ENCODE data around the gene C3orf18.

The C3orf18 gene

DNA sequence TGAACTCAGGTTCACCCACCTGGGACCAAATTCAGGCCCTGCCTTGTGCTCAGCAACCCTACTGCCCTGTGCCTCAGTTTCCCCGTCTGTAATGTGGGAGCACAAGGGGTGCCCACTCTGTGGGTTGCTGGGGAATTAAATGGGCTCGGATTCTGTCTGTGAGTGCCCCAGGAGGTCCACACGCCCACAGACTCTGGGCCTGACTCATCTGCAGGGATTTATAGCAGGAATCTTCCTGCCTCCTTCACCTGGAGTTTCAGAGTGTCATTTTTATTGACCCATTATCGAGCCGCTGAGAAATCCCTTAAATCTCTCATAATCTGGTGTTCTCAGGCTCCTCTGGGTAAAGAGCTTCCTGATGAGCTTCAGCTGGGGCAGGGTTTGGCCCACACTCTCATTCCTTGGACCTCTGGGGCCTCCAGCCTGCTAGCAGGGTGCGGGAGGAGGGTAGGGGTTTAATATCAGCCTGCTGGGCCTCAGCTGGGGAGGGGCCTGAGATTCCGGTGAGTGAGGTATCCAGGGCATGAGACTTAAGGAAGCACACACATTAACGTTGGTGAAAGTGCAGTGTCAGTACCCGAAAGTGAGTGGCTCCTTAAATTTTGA is 16.4 kb downstream of the C3orf18 start:
- no peak for DNase-seq (ENCODE audit: low spot score)

DNA sequence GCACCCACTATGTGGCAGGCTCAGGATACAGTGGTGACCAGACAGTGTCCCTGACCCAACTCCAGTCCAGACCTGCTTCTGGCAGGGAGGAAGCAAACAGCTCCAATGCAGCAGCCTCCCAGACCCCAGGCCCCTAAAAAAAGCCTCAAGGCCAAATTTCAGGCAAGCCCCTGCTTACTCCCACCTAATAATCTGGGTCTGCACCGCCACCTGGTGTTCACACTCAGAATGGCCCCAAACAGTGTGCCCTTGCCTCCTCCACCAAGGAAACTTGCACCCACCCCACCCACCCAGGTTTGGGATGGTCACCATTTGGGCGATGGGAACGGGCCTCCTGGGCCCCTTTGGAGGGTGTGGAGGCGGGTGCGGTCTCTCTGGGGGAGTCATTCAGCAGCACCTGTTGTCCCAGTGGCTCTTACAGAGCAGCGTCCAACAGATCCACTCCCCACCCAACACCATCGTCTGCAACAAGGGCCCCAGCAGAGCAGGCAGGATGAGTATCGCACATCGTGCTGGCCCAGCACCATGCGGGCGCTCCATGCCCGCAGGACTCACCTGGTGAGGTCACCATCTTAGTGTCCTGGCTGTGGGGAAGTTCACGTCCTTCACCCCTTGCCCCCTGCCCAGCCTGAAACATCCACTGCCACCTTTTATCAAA is 17.3 kb downstream of the C3orf18 start:
- DNase-seq (ENCODE audit: low spot score): peak; percentile 70

DNA sequence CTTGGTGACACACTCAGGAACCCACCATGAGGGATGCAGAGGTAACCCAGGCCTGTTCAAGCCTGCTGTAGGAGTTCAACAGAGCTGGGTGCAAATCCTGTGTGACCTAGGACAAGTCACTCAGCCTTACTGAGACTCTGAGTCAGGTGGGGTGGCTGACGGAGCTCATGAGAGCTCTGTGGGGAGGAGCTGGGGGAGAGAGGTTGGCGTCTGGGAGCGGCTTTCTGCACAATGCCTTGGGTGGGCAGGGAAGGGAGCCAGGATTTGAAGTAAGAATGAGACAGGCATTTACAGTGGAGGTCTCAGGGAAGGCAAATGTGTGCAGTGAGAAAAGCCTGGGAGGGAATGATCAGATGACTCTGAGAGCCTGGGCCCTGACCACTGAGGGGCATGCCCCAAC is 18.3 kb downstream of the C3orf18 start:
- DNase-seq (ENCODE audit: low spot score): no peak

DNA sequence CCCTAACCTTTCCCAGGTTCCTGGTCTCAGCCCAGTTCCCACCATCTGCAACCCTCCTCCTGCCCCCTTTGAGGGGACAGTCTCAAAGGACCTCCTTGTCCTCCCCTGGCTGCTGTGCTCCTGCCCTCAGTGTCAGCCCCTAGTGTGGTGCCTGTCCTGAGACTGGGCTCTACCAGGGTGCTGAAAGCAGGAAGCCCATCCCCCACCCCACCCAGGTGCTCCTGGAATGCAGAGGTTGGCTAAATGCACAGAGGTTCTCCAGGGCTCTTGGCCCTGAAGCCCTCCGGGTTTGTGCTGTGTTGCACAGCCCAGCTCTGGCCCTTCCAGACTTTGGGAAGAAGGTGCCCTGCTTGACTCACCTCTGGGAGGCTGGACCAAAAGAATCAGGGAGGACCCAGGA is 21.8 kb downstream of the C3orf18 start:
- DNase-seq (ENCODE audit: low spot score): no peak

DNA sequence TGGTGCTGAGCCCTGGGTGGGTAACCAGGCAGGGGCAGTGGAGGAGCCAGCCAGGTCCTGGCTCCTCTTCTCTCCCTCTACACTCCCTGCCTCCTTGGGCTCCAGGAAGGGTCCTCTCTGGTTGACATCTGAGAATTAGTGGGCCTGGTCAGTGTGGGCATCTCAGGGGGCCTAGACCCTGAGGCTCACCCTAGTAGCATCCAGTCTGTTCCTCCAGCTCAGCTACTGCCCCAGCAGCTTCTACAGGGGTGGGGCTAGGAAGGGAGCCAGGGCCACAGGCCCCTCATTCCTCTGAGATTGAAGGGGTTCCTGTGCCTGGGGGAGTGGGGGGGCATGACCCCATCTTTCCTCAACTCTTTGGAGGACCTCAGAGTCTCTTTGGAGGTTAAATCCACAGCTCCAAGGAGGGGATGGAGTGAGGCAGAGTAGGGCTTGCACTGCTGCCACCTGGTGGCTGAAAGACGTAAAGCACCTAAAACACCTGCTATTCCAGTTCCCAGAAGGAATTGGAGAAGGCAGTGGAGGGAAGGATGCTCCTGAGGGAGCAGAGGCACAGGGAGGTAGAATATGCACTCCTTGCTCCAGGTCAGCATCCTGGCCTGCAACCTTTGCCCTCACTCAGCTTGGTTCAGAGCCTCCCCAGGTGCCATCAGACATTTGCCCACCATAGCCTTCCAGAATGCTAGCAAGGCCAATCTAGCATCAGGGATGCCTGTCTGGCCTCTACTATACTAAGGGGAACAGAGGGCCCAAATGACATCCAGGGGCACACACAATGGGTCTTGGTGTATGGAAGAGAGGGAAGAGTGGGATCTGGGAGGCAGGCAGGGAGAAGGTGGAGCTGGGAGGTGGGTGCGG is 25.1 kb downstream of the C3orf18 start:
- DNase-seq (ENCODE audit: low spot score): peak; percentile 59

DNA sequence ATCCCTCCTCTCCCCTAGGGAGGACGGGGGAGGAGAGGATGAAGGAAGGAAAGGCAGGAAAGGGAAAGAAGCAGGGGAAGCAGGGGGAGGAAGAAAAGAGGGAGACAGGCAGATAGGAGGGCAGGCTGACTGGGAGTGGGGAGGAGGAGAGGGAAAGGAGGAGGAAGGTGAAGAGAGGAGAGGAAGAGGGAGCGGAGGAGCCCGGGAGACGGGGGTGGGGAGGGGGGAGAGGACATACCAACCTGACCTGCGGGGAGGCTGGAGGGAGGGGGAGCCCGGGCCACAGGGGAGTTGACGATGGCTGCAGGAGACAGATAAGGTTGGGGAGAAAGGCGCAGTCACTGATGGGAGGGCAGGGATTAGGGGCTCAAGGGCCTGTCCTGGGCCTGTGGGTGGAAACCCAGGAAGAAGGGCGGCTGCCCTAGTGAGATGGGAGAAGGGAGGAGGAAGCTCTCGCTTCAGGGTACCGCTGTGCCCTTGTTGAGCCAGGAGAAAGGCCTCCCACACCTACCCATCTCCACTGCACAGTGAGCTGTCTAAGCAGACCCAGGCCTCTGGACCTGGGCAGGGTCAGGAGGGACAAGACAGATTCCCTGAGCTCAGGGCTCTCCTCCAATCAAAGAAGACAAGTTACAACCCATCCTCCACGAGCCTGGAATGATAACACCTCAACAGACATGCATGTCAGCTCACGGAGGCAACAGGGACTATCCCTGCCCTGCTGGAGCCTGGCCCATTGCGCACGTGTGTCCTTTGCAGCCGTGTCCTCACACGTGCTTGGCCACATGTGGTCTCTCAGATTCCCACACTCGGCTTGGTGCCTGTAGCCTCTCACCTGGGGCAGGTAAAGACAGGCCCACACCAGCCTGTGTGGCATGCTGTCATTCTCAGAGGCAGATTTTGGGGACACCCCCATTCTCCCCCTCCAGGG is 27.9 kb downstream of the C3orf18 start:
- DNase-seq (ENCODE audit: low spot score): no peak

DNA sequence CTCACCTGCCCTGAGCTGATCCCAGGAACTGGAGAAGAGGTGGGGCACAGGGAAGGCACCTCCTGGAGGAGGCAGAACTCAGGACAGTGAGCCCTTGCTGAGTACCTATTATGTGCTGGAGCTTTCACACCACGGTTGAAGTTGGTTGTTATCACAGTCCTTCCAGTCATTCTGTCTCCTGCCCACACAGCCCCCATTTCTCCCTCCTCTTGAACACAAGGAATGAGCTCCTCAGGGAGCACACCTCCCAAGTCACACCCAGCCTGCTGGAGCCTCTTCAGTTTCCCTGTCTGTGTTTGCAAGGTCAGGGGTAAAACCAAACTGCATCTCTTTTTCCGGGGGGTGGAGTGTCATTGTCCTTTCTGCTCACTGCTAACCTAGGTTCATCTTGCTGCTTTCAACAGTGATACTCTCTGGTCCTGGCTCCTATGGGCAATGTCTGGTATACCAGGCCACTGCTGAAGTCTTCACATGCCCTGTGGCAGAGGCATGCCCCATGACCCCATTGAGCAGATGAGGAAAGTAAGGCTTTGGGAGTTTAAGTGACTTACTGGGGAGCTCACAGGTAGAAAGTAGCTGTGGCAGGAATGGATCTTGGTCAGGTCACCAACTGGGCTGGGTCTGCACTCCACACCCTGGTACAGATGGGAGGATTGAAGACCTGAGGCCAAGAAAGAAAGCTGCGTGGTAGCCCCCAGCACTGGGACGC is 30.0 kb downstream of the C3orf18 start:
- no peak for DNase-seq (ENCODE audit: low spot score)

DNA sequence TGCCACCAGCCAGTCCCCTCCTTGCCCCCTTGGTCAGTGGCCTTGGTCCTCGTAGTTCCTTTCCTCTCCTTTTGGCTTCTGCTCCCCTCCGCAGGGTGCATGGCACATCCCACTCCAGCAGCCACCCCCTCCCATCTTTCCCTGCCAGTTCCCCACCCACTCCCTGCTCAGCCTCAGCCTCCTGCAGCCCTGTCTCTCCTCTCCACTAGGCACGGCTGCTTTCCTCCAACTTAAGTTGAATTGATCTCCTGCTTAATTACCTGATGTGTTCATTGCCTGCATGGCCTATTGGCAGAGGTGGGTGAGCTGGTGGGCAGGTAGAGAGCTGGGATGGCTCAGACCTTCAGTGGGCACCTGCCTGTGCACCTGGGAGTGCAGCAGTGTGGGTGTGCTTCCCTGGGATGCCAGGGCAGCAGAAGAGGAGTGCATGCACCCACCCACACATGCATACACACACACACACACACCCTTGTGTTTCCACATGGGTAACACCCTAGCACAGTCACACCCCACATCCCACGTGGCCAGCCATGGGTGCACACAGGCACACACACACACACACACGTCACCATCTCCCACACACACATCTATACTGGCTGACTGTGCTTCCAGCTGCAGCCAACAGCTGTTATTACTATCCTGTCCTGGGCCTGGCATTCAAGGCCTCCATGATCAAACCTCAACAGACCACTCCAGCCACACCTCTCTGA is 30.9 kb downstream of the C3orf18 start:
- DNase-seq (ENCODE audit: low spot score): no peak

DNA sequence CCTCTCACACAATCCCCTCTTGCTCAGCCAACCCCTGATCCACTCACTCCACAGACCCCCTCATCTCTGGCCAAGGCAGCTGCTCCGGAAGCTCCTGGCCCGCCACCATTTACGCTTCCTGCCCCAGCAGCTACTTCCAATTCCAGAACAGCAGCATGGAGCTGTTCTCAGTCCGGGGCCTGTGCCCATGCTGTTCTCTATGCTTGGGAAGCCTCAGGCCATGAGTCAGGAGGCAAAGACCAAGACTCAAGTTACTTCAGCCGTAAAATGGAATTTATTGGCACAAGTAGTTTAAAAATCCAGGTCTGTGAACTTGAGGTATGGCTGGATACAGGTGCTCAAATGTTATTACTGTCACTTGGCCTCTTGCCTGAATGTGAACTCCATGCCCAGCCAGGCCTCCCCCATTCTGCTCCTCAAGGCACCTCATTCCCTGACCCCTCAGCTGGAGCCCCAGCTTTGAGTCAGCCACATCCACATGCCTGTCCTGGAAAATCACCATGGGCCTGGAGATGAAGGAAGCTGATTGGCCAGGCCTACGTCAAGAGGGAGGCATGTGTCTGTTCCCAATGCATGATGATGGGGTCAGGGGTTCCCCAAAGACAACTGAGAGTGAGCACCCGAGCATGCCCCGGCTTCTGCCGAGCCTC is 32.7 kb downstream of the C3orf18 start:
- no peak for DNase-seq (ENCODE audit: low spot score)

DNA sequence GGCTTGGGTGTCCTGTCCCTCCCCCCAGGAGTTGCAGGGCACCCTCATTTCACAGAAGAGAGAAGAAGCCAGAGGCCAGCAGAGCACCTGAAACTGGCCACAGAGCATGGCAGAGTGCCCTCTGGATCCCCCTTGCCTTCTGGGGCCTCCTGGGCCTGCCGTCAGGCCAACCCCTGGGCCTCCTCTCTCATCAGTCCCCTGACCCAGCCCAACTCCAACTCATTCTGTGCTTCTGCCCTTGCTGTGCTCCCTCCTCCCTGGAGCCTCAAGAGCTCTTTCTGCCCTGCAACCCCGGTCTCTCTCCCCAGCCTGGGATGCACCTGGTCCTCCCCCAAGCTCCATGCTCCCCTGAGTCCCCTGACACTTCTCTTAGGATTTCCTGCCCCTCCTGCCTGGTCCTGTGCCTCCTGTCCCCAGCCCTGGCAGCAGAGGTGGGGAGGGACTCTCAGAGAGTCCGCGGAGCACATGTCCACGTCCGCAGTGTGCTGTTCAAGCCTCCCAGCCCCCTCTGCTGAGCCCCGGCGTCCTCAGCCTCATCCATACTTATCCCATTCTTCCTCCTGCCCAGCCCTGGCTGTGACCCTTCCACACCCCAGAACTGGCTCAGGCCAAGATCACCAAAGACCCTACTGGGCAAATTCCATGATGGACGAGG is 33.6 kb downstream of the C3orf18 start:
- no peak for DNase-seq (ENCODE audit: low spot score)

DNA sequence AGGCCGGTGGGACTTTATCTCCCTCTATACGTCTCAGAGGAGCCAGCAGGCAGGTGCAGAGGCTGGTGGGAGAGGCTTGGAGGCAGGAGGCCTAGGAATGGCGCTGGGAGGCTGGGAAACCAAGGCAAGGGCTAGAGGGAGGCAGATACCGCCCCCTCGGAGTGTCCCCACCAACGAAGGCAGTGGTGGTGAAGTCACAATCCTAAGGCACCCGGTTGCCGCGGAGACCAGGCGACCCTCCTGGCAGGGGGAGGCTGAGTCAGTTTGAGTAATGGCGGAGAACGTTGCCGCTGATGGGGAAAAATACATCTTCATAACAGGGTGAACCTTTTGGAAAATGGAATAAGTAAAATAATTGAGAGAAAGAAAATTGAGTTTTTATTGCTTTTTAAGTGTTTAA is 34.2 kb downstream of the C3orf18 start:
- no peak for DNase-seq (ENCODE audit: low spot score)

DNA sequence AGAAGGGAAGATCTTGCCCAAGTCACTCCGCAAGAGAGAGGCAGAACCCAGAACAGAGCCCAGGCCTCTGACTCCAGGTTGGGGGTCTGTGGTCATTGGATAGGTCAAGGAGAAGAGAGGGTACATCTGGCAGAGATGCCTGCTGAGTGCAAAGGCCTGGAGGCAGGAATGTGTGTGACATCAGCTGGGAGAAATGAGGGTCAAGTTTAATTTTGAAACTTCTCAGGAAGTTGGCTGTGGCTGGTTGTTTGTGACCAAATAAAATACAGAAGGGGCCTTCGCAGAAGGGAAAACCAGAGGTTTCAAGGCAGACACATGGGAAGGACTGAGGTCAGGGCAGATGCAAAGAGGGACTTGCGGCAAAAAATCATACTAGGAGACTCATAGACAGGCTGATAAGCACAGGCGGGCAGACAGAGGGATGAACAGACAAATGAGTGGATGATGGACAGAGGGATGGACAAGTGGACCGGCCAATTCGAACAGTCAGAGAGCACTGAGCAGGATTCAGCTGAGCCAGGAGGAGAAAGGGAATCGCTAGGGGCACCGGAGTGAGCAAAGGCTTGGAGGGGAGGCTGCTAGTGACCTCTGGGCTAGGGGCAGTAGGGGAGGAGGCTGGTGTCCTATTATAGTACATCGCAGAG is 35.4 kb downstream of the C3orf18 start:
- DNase-seq (ENCODE audit: low spot score): no peak

DNA sequence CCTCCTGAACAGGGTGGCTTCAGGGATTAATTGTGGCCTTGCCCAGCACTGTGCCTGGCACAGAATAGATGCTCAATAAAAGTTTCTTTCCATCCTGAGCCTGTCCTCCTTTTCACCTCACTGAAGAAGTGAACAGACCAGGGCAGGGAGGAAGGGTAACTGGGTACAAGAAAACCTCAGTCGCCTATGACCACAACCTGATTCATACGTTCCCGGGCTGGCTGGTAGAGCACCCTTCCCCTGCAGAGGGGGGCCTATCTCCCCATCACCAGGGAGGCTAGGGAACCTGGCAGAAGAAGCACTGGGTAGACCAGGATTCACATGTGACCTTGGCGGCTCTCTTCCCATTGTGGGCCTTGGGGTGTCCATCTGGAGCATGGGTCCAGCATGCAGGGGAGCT is 36.3 kb downstream of the C3orf18 start:
- no peak for DNase-seq (ENCODE audit: low spot score)

DNA sequence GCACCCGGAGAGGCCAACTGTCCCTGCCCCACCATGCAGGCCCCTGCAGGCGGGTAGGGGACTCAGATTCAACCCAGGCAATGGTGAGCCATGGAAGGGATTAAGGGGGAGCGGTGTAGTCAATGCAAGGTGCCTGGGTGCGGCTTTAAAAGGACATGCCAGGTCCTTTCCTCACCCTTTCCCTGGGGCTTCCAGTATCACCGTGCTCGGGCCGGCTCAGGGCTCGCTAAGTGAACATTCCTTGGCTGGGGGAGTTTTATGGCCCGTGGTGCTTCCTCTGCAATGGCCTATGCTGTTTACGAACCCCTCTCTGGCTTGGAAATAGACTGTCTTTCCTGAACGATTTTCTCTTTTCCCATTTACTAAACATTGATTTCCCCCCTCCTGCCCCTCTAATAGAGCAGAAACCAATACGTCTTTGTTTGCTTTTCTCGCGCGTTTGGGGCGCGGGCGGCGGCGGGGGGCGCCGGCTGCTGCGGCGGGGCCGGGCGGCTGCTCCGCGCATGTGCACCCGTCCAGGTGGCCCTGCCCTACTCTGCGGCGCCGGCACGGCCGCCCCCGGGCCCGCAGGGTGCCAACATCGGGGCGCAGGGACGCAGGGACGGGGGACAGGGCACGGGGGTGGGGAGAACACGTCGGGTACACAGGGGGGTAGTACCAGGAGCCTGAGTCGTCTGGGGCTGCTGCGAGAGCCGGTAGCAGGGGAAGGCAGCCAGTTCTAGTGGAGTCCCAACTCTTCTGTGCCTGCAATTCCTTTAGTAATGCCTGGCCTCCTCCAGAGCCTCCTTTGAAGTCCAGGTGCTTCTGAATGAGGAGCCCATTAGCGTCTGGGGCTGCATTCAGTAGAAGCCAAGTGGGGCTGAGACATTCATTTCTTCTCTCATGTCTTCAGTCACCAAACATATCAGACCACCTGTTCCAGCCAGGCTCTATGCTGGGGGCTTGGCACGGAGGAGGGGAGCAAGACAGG is 37.3 kb downstream of the C3orf18 start:
- DNase-seq (ENCODE audit: low spot score): no peak

DNA sequence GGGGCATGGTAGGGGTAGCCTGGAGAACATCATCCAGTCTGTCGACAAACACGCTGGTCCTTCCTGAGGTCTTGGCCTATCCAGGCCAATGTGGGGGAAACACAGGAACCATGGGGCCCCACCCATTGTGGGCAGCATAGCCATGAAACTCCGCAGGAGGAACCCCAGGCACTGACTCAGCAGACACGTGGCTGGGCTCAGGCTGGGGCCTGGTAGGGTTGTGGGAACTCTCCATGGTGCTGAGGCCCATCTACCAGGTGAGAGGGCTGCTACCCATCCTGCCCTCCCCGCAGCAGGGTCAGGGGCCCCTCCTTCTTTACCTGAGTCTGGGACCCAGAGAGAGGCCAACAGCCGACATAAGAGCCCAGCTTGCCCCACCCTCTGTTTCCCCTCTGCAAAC is 41.6 kb downstream of the C3orf18 start:
- DNase-seq (ENCODE audit: low spot score): peak; percentile 35

DNA sequence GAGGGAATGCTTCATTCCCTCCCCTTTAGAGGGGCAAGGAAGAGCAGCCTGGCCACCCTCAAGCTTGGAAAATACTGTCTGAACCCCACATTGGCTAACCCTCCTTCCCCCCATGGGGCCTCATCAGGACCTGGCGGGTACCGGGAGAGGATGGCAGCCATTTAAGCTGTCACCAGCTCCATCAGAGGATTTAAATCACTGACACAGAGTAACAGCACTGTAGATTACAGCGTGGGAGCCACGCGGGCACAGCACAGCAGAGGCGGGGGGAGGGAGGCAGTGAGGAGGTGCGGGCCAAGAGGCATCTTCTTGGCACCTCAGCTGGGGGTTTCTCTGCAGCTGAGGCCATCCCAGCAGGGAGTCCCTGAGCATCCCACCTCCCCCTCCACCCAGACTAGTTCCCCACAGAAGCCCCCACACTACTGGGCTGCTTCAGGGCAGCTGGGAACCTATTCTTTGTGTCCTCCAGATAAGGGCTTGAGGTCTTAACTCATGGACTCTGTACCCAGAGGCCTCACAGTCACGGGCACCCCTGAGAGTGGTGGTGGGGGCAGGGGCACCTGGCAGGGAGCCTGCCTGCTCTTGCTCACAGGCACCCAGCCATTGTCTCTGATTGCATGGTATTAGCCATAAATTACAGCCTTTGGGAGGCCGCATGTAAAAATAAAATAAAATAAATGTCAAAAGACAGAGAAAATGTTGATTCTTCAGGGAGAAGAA is 42.2 kb downstream of the C3orf18 start:
- no peak for DNase-seq (ENCODE audit: low spot score)

DNA sequence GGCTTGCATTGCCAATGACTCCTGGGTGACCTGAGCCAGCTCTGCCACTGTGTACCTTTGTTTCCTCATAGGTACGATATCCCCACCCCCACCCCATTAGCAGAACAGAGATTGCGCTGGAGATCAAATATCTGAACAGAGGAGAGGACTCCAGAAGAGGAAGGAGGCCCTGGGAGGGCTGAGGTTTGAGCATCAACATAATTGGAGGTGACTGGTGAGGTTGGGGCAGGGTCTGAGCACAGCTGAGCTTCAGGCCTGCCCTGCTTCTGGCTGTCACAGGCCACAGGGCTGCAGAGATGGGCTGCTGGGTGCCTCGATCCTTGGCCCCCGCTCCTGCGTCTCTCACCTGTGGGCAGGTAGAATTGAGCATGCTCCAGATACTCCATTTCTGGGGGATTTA is 42.8 kb downstream of the C3orf18 start:
- DNase-seq (ENCODE audit: low spot score): no peak
